ENCODE measurements around the gene DOCK10. TPM values are rescaled to one million over a fixed set of nuclear protein-coding genes. Genes with fewer than 3 reads are reported as not detected.
A peak's percentile ranks its signal among the peaks of the same experiment; 100 is the strongest.

The DOCK10 gene
- total RNA-seq, 6 experiments from 2014 or later, result 61.1 to 78.8 (median 75.8) TPM

DNA sequence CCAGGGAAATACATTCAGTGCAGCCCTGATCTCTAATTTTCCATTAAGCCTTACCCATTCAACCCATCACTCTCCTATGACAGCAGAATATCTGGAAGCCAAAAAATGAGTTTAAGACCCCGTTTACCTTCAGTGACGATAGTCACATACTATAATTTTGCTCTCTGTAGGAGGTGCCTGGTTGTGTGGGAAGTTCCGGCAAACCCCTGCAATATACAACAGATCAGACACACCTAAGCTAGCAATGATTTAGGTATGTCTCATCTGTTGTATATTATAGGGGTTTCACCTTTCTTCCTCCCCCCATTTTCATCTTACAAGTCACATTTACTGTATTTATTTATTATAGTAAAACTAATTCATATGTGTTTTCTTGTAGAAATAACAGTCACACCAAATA lies 101.7 kb downstream of the DOCK10 start:
- no peak overlapping the region for H3K4me3 Mint-ChIP-seq
- no peak for DNase-seq
- no peak for TF ChIP-seq CTCF (IDR thresholded peaks at IDR 0.05)
- H3K27ac Mint-ChIP-seq, result no peak overlapping the region
- peaks cover 58% of the 10 kb centered on the region for H3K4me1 Mint-ChIP-seq (ENCODE audit: low read depth)
- no peaks in the 10 kb centered on the region; the same call in 1 of the 2 replicates for H3K27me3 Mint-ChIP-seq (ENCODE audit: insufficient read depth)
- peaks cover 28% of the 10 kb centered on the region for H3K36me3 Mint-ChIP-seq (ENCODE audit: low read depth)
- no peaks in the 10 kb centered on the region for H3K9me3 Mint-ChIP-seq

DNA sequence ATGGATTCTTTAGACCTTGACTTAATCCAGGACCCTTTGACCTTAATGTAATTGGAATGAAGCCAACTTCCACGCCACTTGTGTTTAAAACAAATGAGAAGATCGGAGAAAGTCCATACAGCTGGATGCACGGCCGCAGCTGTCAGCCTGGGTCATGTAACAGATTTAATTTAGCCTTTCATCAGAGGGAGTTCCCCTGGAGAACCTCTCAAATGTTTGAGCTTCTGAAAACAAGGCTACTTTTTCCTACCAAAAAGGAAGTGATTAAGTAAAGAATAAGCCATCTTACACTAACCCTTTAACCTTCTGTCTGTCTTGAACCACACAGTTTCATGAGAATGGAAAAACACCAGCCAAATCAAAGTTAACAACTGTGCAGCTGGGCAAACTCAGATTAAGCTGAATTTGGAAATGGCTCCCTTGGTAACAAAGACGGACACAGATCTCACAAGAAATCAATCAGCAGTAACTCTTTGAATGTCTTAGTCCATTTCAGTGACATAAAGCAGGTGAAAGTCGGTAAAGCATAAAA lies 103.6 kb downstream of the DOCK10 start:
- Mint-ChIP-seq H3K27ac (peak overlapping the region; percentile 39), H3K4me3 (peak overlapping the region; percentile 54), H3K27me3 (ENCODE audit: insufficient read depth) (no peaks in the 10 kb centered on the region), H3K9me3 (no peaks in the 10 kb centered on the region), H3K36me3 (ENCODE audit: low read depth) (peaks cover 24% of the 10 kb centered on the region), H3K4me1 (ENCODE audit: low read depth) (peaks cover 59% of the 10 kb centered on the region)
- peak; percentile 18 for DNase-seq
- no peak for TF ChIP-seq CTCF (IDR thresholded peaks at IDR 0.05)

DNA sequence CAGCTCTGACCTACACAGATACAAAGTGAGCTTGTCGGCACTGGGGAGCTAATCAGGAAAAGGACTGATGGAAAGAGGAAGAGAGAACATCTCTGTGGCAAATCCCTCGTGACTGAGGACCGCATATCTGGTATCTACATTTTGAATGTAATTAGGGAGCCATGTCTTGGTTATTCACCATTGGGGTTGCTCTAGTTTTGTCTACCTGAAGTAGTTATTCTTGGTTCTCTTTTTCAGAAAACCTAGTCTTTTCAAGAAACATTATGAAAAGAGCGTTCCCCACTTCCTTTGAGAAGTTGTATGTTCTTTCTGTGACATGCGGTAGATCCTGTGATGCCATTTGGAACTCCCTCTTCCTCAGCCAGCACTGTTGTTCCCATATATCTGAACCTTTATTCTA lies 104.4 kb downstream of the DOCK10 start:
- TF ChIP-seq CTCF (IDR thresholded peaks at IDR 0.05), result no peak
- Mint-ChIP-seq H3K4me1 (ENCODE audit: low read depth) (peaks cover 64% of the 10 kb centered on the region), H3K27ac (no peak overlapping the region; the same call in 1 of the 2 replicates)

DNA sequence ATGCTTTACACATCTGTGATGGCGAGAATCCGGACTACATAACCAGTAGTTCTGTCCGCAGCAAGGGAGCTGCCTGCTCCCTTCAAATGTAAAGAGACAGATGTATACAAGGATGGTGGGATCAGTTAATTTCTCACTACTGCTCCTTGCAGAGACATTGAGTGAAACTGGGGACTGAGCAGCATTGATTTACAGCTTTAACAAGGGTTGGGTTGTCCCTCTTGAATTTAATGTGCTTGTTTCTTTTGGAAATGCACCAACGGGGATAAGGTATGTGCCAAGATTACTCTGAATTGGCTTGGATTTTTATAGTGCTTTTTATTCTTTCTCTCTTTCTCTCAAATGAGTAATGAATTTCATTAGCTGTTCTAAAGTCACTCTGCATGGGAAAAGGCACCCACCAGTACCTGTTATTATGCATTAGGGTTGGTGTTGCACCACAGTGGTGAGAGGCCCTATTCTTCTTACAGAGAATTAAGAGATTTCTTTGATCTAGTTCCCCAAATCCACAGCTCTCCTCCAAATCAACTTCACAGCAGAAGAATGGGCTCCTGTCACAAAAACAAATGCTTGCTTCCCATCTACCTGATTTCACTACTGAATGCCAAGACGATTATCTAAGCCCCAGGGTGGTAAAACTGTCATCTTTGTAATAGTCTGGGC lies 107.6 kb downstream of the DOCK10 start:
- H3K36me3 Mint-ChIP-seq (ENCODE audit: low read depth), result peaks cover 27% of the 10 kb centered on the region
- no peaks in the 10 kb centered on the region for H3K27me3 Mint-ChIP-seq (ENCODE audit: insufficient read depth)
- H3K27ac Mint-ChIP-seq, result peak overlapping the region; percentile 7; the same call in 1 of the 2 replicates
- H3K9me3 Mint-ChIP-seq, result no peaks in the 10 kb centered on the region
- peaks cover 72% of the 10 kb centered on the region for H3K4me1 Mint-ChIP-seq (ENCODE audit: low read depth)
- H3K4me3 Mint-ChIP-seq, result no peak overlapping the region
- DNase-seq, result no peak
- TF ChIP-seq CTCF (IDR thresholded peaks at IDR 0.05), result no peak

More for the DNA sequence above, 104.4 kb downstream of the DOCK10 start:
- Mint-ChIP-seq H3K27me3 (ENCODE audit: insufficient read depth) (no peaks in the 10 kb centered on the region), H3K4me3 (peak overlapping the region; percentile 54; the same call in 1 of the 2 replicates), H3K36me3 (ENCODE audit: low read depth) (peaks cover 24% of the 10 kb centered on the region), H3K9me3 (no peaks in the 10 kb centered on the region)
- no peak for DNase-seq

DNA sequence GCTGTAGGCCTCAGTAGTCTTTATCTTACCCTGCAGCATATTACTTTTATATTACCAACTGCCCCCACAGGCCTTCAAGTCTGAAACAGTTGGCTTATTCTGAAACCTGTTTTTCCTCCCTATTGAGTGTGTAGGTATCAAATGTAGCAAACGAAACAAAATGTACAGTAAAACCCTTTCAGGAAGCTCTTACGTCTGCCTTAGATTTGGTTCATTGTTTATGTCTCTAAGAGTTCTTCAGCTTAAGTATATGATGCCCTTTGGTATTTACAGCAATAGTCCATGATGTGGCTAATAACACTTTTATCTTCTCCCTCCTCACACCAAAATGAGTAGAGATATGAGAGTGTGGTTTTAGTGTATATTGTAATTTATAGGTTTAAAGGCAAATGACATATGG lies 108.8 kb downstream of the DOCK10 start:
- Mint-ChIP-seq H3K27me3 (ENCODE audit: insufficient read depth) (no peaks in the 10 kb centered on the region), H3K4me1 (ENCODE audit: low read depth) (peaks cover 72% of the 10 kb centered on the region), H3K9me3 (no peaks in the 10 kb centered on the region), H3K36me3 (ENCODE audit: low read depth) (peaks cover 39% of the 10 kb centered on the region), H3K27ac (no peak overlapping the region), H3K4me3 (no peak overlapping the region)
- TF ChIP-seq CTCF (IDR thresholded peaks at IDR 0.05), result no peak
- DNase-seq, result no peak
